Stimulated activated CD4-positive, alpha-beta T cell treated with anti-CD3 and anti-CD28 coated beads, TNF-alpha, amount 100 ng/mL, for 48 hours (primary cell): ENCODE data around the gene AIPL1.
A peak's percentile ranks its signal among the peaks of the same experiment; 100 is the strongest.

Experiments used
- DNase-seq, 3 donors: peaks; one replicate each; pipeline ENCODE4 v3.0.0-alpha.2; 2020; ENCODE audit warnings: low read depth in 3 of 3

Gene AIPL1

DNA sequence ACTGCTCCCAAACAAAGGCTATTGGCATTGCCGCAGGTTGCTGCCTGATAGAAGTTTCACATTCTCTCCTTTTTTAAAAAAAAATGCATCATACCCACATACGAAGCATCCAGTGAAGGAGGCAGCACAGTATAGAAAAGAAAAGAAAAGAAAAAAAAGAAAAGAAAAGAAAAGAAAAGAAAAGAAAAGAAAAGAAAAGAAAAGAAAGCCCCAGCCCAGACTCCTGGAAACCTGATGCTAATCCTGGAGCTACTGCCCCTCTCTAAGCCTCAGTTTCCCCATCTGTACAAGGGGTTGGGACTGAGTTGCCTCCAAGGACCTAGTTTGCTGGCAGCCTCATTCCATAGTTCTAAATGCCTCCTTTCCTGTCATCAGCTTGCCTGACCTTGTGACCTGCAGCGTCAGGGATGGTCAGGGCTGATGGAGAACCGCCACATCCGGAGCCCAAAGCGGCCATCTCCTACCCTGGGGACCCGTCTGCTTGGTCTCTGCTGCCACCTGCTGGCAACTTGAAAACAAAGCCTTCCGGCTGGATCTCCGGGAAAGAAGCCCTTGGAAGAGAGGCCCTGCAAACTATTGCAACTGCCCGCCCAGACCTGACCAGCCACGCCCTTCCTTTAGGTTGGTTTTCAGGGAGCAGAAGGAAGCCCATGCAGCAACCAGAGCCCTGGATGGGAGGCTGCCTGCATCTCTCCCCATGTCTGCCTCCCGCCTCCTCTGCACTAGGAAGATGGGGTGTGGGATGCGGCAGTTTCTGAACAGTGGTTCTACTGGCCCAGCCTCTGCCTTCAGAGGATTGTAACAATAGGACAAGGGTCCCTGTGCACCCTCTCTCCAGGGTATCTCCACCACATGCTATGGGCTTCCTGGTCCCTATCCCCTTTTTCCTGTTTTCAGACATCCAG is 13.0 kb downstream of the AIPL1 start:
- peak; percentile 58 to 67 (median 60) for DNase-seq

DNA sequence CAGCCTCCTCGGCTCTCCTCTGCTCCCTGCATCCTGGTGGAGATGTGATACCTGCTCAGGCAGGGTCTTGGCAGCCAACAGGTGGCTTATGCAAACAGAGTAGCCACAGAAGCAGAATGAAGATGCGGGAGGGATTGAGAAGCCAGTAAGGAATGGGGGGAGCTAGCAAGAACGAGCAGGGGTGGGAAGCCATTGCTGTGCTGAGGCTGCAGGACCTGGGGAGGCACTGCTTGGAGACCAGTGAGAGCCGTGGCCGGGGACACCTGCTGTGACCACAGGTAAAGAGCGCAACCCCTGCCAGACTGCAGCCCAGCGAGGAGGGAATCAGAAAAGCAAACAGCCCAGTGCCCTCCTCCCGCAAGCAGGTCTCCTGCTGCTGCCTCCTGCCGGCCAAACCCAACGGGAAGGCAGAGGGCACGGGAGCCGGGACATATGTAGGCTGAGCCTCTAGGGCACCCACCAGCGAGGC is 14.7 kb downstream of the AIPL1 start:
- DNase-seq = no peak

DNA sequence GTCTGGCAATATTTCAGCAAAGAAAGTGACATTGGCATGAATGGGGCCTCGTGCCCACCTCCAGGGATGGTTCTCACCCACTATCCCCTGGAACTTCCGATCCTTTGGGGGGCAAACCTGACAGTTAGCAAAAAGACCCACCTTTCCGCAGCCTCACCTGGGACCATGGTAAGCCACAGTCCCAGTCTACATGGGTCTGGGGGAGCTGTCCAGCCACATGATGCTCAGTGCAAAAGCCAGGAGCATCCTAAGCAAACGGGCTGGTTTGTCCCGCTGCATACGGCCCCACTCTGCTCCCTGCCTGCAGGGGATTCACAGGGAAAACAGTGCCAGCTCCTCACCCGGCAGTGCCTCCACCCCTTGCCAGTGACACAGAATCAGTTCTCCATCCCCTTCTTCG is 19.3 kb downstream of the AIPL1 start:
- no peak for DNase-seq

DNA sequence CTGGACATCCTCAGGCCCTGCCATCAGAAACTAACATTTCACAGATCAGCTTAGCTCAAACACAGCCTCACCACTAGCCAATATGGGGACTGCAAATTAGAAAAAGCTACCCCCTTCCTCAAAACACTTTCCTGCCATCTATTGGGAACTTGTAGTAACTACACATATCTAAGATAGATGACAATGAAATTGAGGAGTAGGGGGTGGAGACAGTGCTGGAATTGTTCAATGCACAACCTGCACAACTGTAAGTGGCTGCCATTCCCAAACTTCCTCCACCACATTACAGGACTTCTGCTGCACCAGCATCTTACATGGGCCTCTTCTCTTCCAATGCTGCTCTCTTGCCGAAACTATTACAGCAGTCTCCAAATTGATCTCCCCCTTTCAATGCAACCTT is 21.9 kb downstream of the AIPL1 start:
- no peak for DNase-seq

DNA sequence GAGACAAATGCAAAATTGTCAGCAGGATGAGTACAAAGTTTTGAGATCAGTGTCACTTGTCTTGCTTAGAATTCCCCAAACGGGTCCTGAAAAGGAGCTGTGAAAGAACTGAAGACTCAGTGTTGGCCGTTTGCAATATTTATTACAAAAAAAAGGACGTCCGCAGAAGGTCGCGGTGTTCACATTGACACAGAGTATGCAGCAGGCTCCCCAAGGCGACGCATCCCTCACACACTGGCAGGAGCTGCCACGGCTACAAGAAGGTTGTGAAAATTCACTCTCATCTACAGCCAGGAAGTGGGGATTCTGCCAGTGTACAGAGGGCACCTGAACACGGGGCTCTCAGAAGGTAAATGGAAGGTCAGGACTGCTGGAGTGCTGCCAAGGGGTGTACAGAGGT is 26.2 kb downstream of the AIPL1 start:
- DNase-seq = no peak

DNA sequence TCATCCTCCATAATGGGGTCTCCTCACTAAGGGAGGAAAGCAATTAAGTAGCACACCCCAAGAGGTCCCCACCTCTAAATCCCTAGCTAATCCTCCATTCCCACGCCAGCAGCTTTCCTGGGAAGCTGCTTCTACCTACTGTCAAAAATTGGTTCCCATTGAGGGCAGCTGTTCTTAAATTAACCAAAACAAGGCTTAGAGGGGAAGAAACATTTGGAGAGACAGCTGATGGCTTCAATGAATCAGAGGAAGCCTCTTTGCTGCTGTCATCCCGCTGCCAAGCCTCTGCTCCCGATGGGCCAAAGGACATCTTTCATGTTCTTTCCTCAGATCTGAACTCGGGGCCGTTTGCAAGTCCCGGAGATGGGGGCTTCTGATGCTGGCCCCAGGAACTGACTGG is 26.6 kb downstream of the AIPL1 start:
- DNase-seq = no peak

DNA sequence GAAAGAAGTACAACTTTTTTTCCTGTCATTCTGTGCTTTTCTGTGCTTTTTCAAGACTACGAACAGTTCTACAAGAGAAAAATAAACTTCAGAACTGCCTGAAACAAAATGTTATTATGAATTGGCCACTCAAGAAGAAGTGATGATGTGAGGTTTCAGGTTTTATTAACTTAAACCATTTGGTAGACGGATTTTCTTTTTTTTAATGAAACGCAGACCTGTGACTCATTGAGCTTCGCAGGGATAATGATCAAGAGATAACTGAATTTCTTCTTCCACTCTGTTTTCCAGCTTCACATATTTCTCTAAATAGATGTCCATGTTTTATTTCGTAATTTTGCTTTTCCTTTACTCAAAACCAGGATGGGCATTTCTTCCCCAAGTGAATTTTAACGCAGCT is 32.7 kb downstream of the AIPL1 start:
- no peak for DNase-seq

DNA sequence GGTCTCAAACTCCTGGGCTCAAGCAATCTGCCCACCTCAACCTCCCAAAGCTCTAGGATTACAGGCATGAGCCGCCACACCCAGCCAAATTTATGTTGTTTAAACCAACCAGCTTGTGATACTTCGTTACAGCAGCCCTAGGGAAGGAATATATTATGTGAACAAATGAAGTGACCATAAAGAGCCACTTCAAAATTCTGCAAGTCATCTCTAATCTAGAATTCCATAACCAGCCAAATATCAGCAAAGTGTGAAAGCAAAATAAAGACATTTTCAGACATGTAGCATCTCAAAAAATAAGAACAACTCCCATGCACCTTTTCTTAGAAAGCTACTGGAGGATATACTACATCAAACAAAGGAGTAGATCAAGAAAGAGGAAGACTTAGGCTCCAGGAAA is 36.0 kb downstream of the AIPL1 start:
- DNase-seq = no peak

DNA sequence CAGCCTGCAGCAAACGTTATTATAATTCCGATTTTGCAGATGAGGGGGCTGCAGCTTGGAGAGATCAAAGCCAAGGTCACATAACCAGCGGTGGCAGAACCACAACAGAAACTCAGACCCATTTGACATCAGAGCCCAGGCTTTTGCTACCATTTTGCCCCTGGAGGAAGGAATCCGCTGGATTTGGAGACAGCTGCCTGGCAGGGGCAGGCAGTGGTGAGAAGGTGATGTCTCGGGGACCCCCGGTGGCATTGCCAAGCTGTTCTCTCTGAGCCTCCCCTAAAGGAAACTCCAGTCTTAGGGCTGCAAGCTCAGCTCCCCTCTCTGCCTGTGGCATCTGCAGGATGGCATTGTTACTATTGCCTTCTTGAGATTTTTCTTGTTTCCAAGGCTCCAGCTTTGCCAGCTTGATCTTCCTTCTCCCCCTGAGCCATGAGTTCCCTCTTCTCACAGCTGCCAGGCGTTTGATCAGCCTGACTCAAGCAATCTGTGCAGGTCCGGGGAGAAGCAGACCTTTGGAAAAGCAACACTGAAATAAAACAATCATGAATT is 40.8 kb downstream of the AIPL1 start:
- DNase-seq = no peak

DNA sequence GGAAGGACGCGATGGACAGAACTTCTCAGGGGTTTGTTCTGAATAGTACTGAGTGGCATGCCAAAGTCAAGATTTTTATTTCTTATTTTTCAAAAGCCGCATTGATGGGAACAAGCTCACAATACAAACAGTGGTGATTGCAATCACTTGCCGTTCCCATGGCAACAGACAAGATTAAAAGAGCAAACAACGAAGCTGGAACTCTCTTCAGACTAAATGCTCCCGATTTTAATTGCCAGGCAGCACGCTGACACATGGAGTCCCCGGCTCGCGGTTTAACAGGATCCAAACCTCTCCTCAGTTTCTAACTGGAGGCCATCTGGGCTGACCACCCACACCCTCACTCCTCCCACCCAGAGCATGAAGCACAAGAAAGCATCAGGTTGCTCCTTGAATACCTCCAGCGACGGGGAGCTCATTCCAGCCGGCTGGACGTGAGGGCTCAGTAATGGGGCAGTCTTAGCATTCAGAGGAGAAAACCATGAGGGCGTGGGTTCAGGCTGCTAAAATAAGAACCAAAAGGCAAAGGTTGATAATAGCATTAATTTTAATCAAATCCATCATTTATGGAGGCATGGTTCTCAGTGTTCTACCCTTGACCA is 41.5 kb downstream of the AIPL1 start:
- DNase-seq = no peak

DNA sequence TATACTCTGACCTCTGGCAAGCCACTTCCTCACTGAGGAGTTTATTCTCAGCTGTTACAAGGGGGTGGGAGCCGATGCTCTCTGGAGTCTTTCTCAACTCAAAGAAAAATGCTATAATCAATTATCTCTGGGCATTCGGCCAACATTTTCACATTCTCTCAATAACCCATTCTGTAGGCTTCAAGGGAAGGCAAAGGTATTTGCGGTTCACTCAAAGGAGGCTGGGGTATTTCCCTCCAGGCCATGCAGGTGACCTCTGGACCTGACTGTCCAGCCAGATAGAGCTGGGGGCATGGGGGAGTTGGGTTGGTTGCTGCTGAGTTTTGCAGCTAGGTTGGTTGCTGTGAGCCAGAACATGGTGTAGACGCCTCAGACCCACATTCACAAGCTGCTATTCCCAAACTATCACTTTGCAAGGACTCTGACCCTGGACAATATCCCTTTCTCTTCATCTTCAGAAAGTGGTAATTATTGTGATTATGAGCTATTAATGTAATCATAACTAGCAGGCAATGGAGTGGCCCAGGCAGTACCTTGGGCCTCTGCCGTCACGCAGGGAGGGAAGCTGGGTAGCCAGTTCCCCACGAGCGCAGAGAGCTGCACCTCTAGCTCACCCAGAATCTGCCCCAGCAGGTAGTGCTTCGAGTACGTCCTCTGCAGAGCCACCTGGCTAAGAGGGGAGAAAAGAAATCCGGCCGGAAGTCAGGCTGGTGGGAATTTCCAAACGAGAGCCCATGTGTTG is 42.1 kb downstream of the AIPL1 start:
- DNase-seq = no peak

DNA sequence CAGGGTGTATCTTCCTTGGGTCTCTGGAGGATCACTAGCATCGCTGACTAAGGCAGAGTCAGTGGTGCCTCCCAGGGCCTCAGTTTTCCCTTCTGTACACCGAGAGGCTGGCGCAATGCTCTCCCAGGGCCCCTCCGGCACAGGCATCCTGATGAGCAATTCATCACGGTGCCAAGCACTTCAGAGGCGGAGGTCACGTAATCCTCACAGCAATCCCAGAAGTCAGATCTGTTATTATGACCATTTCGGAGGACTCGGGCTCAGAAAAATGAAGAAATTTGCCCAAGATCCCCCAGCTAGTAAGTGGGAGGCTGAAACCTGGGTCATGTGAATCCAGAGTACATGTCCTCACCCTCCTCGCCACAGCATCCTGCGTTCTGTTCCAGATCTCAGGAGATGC is 46.5 kb downstream of the AIPL1 start:
- no peak for DNase-seq

DNA sequence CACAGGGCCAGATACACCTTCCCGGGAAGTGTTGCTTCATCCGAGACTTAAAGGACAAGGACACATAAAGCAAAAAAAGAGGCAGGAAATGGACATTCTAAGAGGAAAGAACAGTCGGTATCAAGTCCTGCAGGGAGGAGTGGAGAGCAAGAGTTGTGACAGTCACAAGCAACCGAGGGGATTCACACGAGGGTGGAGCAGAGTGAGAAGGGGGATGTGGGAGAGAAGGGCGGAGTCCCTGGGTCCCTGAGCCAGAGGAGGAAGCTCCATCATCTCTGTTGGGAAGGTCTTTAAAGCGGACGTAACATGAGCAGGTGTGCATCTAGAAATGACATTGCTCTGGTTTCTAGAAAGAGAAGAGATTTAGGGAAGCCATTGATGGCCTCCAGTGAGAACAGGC is 47.1 kb downstream of the AIPL1 start:
- no peak for DNase-seq

DNA sequence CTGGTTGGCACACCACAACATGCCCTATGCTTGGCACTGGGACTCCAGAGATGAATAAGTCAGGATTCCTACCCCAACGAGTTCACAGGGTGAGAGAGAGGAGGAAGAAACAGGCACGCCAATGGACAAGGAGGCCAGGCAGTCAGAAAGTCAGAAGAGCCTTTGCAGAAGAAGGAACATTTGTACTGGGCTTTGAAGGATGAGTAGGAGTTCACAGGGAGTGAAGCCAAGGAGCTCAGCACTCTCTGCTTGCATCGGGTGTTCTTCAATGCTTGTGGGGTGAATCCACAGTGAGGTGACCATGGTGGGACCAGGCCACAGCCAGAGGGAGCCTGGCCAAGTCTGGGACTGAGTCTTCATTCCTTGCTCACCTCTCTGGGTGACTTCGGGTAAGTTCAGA is 47.5 kb downstream of the AIPL1 start:
- no peak for DNase-seq

DNA sequence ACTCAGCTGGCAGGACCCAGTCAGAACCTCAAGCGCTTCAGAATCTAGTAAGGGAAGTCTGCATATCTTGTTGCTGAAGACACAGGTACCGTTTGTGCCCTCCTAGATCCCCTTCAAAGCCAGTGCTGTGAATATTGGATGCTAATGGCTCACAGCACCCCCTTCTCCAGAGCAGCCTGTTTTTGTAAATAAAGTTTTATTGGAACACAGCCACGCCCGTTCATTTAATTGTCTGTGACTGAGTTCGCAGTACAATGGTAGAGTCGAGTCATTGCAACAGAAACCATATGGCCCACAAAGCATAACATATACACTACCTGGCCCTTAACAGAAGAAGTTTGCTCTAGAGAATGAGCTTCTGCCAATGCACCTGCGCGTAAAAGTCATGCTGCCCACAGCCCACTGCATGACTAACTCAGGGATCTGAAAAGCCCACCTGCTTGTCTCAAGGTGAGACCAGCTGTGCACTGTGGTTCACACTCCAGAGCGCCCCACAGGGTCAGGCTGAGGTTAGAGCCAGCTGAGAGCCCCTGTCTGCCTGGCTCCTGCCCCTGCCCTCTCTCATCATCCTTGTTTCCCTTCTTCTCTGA is 48.8 kb downstream of the AIPL1 start:
- no peak for DNase-seq

DNA sequence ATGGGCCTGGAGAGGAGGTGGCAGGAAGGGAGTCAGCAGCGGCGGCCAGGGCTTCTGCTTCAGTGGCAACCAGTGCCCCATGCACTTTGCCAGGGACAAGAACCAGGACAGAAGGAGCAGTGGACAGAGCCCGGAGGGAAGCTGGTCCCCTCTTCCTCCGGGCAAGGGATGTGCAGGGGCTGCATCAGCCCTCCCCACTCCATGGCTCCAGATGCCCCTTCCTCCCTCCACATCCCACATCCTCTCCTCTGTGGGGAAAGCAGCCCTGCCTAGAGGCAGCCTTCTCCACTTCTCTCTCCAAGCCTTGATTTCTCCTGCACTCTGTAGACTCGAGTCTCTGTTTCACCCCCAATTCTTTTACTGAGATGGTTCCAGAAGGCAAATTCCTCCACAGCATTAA is 50.4 kb downstream of the AIPL1 start:
- no peak for DNase-seq

DNA sequence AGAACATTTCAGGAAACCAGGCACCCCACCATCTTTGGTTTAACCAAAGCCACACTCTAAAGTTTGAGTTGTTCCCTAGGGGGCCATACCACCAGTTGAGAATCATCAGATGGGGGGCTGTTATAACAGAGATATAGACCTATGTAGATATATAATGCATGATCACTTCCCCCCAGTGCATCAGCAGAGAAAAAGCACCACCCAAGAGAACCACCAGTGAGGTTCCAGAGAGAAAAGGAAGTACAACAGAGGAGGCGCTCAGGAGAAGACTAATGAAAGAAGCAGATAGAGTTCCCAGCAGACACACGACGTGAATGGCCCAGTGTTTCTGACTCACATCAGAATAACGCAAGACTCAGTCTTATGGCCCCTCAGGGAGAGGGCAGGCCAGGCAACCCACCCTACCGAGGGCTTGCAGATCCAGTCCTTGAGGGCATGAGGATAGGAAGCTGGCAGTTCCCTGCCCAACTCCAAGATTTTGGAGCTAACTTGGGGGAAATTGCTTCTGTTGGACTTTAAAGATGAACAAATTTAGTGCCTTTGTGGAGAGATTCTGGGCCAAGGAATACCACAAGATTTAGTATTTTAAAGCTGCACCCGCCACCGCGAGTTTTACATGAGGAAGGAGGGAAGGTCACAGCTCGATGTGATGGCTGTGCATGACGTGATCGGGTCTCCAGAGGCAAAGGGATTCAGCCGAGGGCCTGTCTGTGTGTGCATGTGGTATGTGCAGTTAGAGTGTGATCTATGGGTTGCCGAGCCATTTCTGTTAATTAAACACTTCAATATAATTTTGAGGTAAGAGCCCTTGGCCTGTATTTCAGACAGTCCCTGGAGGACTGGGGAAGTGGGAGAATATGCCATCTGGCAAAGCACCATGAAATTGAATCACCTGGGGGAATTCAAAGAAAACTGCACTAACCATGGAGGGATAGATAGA is 53.1 kb downstream of the AIPL1 start:
- no peak for DNase-seq

DNA sequence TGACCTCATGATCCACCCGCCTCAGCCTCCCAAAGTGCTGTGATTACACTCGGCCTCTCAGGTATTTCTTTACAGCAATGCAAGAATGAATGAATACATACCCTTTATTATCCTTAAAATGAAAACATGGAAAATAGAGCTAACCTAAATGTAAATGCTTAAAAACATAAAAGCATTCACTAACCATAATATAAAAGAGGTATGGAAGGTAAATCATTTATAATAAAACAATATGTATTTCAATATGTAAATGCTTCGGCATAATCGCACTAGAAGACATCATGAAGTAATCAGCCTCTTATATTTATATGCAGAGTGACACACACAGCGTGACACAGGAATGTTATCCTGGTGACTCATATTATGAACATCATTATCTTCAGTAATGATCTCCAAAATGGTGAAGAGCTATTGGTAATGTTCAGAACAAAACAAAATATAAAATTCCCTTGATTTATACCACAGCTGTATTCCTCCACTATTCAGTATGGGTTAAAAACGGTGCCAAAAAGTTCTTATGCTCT is 53.9 kb downstream of the AIPL1 start:
- no peak for DNase-seq

DNA sequence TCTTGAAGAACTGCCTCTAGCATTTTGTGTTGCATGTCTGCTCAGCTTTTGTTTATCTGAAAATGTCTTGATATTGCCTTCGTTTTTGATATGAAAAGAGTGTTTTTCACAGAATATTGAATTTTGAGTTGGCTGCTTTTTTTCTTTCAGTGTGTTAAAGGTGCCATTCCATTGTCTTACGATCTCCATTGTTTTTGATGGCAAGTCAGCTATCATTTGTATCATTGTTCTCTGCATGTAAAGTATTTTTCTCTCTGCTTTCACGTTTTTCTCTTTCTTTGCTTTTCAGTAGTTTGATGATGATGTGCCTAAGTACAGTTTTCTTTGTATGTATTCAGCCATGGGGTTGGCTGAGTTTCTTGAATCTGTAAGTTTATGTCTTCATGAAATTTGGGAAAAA is 57.0 kb downstream of the AIPL1 start:
- no peak for DNase-seq

DNA sequence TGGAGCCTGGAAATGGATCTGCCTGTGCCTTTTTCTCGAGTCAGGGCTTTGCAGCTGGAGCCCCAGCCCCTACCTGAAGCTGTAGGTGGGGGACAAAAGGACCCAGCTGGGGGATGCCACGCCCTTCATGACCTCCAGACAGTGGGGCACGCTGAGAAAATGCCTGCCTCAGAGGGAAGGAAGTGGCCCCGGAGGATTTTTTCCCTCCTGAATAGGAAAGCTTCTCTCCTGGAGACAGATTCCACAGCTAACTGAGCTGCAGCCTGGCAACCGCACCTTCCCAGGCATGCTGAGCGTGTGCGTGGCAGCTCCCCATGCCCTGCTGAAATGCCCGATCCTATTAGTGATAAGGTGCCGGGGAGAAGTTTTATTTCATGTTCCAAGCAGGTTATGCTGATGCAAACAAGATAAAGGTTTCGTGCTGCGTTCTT is 58.0 kb downstream of the AIPL1 start:
- DNase-seq = no peak
